GM19023 (cell line): Measurements from ENCODE around the gene USP35.

Experiments
- ATAC-seq: cut with Tn5 transposase; IDR thresholded peaks from one replicate; pipeline ENCODE4 v1.9.1; 2021; ENCODE audit warnings: mild to moderate bottlenecking, moderate library complexity; ENCODE audit not compliant: unreplicated experiment

USP35 gene

DNA sequence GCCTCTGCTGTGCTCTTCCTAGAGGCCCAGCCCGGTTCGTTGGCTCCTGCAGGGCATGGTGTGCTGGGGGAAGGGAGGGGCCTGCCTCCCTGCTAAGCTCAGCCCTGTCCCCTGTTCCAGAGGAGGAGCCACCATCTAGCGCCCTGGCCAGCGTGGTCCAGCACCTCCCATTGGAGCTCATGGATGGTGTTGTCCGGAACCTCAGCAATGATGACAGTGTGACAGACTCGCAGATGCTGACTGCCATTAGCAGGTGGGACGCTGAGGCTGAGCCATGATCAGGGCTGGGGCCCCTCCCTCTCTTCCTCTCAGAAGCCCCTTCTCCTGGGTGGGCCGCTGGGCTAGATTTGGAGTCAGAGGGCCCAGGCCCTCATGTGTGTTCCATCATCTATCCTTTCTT, 9.1 kb downstream of the USP35 start:
- no peak for ATAC-seq

DNA sequence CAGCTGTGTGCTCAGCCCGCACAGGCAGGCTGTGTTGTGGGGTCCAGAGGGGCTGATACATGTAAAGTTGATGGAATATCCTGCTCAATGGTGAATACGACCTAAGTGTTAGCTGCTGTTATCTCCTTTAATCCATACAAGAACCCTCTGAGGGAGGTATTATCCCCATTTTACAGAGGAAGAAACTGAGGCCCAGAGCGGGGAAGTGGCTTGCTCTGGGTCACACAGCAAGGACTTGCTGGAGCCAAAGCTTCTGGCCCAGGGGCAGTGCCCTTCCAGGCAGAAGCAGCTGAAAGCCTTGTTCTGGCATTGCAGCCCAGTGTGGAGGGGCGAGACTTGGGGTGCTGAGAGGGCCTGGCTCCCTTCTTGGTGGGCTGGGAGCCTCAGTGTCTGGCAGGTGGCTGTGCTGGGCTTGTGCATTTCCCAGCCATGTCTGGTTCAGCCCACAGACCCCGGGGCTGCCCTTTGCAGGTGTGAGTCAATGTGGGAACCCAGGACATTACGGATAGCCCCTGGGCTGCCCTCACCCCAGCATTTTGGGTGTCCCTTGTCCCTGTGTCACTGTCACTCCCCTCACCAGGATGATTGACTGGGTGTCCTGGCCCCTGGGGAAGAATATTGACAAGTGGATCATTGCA, 10.4 kb downstream of the USP35 start:
- ATAC-seq, result no peak

DNA sequence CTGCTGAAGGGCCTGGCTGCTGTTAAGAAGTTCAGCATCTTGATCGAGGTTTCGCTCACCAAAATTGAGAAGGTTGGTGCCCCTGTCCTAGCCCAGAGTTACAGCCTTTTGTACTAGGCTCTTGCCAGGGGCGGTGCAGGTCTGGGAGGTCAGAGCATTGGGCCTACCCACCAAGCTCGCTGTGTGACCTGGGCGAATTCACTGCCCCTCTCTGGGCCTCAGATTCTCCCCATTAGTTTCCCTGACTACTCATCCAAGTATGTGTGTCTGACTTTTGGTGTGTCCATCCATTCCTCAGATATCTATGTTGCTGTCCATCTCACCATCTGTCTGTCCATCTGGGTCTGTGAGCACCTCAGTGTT, 10.9 kb downstream of the USP35 start:
- ATAC-seq, result no peak

DNA sequence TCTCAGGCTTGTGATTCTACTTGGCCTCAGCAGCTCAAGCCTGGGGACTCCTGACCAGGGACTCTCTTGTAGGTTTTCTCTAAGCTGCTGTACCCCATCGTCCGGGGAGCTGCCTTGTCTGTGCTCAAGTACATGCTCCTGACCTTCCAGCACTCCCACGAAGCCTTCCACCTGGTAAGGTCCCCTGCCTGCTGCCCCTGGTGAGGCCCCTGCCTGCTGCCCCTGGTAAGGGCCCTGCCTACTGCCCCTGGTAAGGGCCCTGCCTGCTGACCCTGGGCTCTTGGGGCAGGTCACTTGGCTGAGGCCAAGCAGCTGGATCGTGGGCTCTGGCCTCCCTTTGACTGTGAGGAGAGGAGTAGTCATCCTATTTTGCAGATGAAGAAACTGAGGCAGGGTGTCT, 11.3 kb downstream of the USP35 start:
- ATAC-seq, result no peak

DNA sequence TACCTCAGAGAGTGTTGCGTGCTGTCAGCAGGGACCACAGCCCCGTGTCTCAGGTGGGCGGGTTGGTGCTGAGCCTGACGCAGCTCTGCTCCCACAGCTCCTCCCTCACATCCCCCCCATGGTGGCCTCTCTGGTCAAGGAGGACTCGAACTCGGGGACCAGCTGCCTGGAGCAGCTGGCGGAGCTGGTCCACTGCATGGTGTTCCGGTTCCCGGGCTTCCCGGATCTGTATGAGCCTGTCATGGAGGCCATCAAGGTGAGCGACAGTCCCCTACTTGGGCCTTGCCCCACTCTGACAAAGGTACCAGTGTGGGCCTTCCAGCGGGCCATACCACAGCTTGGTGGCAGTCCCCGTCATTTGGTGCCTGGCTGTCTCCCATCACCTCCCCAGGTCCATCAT, 11.8 kb downstream of the USP35 start:
- ATAC-seq, result no peak

DNA sequence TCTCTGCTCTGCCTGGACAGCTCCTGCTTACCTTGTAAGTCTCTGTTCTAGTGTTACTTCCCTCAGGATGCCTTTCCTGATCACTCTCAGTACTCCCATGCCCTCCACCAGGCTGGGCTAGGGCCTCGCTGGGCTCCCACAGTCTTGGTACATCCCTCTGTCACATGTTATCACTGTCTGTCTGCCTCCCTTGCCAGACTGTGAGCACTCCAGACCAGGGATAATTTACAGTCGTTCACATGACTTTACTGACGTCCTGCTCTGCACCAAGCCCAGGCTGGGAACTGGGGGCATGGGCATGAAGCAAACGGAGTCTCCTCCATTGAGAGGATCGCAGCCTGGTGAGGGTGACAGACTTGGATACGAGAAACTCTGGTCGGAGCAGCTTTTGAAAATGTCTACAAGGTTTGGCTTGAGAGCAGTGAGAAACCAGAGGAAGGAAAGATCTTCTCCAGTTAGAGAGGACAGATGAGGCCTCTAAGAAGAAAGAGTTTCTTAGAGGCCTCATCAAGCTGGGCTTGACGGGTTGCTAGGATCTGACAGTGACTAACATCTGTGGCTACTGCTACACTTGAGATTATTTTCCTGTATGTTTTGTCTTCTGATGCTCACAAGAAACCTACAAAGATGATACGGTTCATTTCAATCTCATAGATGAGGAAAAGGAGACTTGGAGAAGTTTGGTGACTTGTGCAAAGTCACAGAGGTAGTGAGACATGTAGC, 12.5 kb downstream of the USP35 start:
- ATAC-seq, result no peak

DNA sequence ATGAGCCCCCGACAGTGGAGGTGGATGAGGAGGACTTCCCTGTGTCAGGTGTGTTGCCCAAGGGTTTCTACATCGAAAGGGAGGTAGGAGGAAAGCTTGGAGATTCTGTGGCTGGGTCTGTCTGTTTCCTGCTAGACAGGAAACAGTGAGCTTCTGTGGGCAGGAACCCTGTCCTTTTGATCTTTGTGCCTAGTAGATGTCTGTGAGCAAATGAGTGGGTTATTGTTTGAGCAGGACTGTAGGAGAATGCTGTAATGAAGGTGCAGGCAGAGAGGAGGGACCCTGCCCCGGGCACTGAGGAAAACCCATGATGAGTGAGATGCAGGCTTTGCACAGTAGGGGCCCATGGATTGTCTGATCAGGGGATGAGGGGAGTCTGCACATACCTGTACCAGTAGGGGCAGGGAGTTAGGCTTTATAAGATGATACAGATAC, 14.0 kb downstream of the USP35 start:
- no peak for ATAC-seq

DNA sequence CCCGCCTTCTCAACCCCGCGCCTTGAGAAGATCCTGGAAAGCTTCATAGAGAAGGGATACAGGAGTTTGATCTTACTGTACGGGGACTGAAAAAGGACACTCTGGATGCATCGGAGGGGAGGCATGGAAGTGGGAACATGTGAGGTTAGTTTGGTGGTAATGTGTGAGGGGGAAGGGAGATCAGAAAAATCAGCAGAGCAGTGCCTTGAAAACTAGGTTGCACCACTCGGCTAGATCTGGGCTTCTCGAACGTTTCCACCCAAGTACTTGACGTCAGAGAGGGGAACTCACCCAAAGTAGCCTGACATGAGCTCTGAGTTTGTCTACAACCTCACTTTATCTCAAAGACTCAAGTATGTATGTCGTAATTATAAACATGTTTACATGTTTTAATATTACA, 14.5 kb downstream of the USP35 start:
- ATAC-seq, result no peak

DNA sequence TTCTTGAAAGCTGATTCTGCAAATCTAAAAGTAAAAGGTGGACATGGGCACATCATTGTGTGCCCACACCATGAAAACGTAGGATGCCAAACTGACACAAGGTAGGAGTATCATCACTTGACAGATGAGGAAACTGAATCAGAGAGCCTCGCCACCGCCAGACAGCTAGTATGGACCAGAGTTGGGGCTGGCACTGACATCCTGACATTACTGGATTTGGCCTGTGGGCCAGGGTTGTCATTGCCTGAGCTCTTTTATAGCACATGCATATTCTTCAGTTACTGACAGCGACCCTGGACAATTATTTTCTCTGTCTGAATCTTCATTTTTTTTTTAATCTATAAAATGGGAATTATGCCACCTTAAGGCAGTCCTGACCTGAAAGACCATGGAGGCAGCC, 16.5 kb downstream of the USP35 start:
- ATAC-seq, result no peak

DNA sequence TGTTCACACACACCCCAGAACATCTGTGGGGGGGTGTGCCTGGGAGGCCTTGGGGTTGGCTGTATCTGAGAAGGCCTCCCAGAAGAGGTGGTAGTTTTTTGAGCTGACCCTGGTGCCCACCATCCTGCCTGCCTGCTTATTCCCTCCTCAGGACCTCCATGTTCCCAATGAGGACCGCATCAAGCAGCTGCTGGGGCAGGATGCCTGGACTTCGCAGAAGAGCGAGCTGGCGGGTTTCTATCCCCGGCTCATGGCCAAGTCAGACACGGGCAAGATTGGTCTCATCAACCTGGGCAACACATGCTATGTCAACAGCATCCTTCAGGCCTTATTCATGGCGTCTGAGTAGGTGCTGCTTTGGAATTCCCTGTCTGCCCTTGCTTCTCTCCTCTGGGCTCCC, 17.0 kb downstream of the USP35 start:
- ATAC-seq, result no peak

DNA sequence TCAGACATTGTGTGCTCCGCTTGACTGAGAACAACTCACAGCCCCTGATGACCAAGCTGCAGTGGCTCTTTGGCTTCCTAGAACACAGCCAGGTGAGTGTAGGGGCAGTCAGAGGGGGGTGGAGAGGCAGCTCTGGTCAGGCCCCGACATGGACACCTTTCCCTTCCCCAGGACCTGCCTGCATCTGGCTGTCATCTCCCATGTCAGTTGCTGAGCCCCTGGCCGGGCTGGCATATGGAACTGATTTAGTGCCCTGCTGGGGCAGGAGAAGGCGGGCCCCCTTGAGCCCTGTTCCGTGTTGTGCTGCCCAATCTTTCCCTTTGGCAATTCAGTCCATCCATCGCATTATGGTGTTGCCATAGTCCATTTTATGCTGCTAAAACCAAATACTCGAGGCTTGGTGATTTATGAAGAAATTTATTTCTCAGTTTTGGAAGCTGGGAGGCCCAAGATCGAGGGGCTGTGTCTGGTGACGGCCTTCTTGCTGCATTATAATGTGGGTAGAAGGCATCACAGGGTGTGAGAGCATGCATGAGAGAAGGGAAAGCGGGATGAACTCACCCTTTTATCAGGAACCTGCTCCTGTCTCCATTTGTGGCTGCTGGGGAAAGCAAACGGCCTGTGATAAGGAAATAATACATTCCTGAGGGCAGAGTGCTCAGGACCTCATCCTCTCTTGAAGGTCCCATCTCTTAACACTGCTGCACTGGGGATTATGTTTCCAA, 19.0 kb downstream of the USP35 start:
- no peak for ATAC-seq

DNA sequence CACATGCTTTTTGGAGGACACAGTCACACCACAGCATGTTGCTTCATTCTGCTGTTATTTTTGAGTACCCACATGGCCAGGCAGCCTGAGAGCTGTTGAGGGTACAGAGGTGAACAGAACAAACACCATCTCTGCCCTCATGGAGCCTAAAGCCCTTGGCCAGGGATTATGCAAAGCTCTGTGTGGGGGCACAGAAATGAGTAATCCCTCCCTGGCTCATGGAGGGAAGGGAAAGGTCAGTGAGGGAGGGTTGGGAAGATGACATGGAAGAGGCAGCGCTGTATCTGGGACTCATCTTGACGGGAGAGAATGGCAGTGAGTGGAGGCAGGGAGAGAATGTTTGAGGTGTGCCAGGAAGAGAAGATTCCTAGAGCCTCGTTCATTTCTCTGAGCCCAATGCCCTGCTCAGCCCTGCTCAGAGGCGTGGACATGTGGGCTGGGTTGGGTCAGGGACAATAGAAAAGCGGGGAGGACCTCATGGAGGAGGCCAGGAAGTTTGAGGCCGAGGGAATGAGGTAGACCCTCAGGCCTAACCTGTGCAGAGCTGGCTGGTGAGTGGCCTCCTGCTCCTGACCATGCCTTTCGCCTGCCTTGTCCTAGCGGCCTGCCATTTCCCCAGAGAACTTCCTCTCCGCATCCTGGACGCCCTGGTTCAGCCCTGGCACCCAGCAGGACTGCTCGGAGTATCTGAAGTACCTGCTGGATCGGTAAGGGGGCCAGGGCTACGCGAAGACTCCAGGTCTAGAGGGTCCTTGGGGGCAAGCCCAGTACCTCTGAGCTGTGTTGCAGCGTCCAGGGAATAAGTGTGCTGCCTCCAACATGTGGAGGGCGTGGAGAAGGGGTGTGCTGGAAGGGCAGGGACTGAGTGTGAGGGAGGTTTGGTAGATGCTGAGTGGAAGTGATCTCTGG, 19.8 kb downstream of the USP35 start:
- no peak for ATAC-seq

DNA sequence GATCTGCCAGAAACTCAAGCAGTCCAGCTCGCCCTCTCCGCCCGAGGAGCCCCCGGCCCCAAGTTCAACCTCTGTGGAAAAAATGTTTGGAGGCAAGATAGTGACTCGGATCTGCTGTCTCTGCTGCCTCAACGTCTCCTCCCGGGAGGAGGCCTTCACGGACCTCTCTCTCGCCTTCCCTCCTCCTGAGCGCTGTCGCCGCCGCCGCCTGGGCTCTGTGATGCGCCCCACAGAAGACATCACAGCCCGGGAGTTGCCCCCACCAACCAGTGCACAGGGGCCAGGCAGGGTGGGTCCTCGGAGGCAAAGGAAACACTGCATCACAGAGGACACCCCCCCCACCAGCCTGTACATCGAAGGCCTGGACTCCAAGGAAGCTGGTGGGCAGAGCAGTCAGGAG, 20.8 kb downstream of the USP35 start:
- no peak for ATAC-seq

DNA sequence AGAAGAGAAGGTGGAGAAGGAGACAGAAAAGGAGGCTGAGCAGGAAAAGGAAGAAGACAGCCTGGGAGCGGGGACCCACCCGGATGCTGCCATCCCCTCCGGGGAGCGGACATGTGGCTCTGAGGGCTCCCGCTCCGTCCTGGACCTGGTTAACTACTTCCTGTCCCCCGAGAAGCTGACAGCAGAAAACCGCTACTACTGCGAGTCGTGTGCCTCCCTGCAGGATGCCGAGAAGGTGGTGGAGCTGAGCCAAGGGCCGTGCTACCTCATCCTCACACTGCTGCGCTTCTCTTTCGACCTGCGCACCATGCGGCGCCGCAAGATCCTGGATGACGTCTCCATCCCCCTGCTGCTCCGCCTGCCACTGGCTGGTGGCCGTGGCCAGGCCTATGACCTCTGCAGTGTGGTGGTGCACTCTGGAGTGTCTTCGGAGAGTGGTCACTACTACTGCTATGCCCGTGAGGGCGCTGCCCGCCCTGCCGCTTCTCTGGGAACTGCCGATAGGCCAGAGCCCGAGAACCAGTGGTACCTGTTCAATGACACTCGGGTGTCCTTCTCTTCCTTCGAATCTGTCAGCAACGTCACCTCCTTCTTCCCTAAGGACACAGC, 21.4 kb downstream of the USP35 start:
- ATAC-seq, result no peak

DNA sequence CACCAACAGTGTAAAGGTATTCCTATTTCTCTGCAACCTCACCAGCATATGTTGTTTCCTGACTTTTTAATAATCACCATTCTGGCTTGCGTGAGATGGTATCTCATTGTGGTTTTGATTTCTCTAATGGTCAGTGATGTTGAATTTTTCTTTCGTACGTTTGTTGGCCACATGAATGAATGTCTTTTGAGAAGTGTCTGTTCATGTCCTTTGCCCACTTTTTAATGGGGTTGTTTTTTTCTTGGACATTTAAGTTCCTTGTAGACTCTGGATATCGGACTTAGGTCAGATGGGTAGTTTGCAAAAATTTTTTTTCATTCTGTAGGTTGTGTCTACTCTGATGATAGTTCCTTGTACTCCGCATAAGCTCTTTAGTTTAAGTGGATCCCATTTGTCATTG, 22.8 kb downstream of the USP35 start:
- ATAC-seq, result no peak

DNA sequence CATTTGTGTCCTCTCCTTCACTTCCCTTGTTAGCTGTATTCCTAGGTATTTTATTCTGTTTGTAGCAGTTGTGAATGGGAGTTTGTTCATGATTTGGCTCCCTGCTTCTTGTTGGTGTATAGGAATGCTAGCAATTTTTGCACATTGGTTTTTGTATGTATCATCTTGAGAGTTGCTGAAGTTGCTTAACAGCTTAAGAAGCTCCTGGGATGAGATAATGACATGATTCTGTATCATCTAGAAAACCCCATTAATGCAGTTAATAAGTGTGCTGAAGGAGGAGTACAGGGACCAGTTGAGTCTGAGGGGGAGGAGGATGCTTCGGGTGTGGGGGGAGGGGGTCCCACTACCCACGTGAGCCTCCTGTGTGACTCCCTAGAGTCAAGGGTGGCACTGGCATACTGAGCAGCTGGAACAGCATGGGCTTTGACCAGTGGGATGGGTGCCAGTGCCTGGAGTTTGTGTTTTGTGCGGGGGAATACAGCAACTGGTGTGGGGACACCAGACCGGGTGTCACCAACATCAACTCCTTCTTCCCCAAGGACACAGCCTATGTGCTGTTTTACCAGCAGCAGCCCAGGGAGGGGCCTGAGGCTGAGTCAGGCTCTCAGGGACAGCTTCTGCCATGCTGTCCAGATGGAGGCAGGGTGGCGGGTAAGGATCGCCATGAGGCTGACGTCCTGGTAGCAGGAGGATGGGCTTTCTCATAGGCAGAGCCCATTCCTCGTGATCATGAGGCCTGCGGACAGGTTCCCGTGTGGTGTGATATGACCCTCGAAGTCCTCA, 24.1 kb downstream of the USP35 start:
- ATAC-seq, result no peak

DNA sequence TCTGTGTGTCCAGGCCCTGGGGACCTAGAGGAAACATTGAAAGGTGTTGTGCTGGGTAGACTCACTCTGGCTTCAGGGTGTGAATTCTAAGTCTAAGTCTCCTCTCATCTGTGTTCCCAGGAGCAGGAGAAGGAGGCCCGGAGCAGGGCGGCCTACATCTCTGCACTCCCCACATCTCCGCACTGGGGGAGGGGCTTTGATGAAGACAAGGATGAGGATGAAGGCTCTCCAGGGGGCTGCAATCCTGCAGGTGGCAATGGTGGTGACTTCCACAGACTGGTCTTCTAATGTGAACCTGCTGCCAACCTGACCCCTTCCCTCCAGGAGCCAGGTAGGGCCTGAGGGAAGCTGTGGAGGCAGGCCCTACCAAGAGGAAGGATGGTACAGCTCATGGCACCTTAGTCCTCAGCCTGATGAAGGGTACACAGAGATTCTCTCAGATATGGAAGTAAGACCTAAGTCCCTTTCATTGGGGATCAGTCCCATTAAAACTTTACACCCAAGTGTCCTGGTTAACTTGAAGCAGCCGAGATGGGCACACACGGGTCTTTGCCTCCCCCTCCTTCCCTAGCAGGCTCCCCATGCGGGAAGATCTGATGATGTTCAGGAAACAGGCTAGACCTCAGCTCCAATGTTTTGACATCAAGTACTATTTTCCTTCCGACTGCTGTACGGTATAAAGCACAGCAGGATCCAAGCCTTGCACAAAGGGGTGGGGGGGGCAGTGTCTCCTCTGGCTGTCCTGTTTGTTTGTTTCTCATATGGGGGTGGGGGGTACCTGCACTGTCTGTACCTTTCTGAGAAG, 25.0 kb downstream of the USP35 start:
- ATAC-seq, result no peak

DNA sequence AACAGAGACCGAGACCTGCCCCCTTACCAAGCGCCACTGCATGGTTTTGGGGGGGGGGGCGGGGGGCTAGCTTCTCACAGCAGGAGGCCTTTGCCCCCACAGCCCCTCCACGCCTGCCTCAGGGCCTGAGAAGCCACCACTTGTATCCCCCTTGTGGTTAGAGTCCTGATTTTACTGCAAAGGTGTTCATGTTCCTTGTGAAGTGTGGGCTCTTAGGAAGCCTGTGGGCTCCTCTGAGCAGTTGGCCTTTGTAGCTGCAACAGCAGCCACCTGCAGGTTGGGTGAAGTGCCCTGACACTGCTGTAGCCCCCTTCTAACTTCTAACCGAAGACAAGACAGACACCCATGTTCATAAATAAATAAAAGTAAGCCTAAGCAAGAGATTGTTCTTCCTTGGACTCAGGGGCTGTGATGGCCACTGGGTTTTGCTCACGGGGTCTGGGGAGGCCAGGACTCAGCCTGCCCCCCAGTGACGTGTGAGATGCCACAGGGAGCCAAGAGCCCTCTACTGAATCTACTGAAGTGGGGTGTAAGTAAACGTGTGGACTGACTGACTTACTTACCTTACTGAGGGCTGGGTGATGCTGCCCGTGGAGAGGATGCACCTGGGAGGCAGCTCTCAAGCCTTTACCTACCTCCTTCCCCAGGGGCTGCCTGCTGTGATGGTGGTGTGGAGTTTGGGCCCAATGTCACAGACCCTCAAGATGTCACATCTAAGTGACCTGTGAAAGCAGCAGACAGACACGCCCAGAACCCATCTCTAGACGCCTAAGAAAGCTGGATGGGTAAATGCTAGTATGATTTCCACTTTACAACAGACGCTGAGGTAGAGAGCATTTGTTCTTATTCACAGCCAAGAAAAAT, 25.8 kb downstream of the USP35 start:
- no peak for ATAC-seq
